HCT116 (cell line): ENCODE results near the gene S100A10. TPM values are rescaled to one million over a fixed set of nuclear protein-coding genes. Genes with fewer than 3 reads are reported as not detected.

Experiments
- ATAC-seq: fragments of 200-7000 bp; cut with Tn5 transposase; 2 replicates; pipeline ENCODE4 v1.9.1; 2020; ENCODE audit warnings: mild to moderate bottlenecking, moderate library complexity
- BruUV-seq: library from RNA; stranded (reverse); fragments of 400-500 nt; replicated peaks from 2 replicates; lab custom pipeline; 2021; lab: Mats Ljungman, UMichigan
- CTCF ChIA-PET: fragments of 300-600 bp; sonication (Branson Sonifier 250); formaldehyde crosslinking; loops from one replicate; lab custom pipeline; 2021; ENCODE audit warnings: antibody characterized with exemption; lab: Charles Lee
- POLR2A ChIA-PET: fragments of 300-600, 350-600 bp; sonication (Branson Sonifier 250); formaldehyde crosslinking; loops from one replicate; lab custom pipeline; 2021; ENCODE audit warnings: antibody characterized with exemption; lab: Charles Lee
- RAD21 ChIA-PET, 2 experiments: fragments of 300-600 bp; sonication (Branson Sonifier 250); formaldehyde crosslinking; loops; one replicate each; lab custom pipeline; 2023; ENCODE audit warnings: low total read pairs in 2 of 2; ENCODE audit not compliant: uncharacterized antibody in 2 of 2, unreplicated experiment in 2 of 2, low non-redundant PET in 1 of 2; lab: Charles Lee
- DNase-seq: peaks from one replicate; pipeline ENCODE4 v3.0.0-alpha.2; 2010; ENCODE audit warnings: low read depth, low spot score
- H2AFZ ChIP-seq: fragments of 200-600 bp; shearing (Covaris generic), sonication (generic); 2 replicates; pipeline ENCODE4 v1.6.1; 2017; ENCODE audit warnings: low read depth, mixed run types, mixed read lengths, antibody characterized with exemption, low read length; ENCODE audit not compliant: poor library complexity, severe bottlenecking
- H3K27ac ChIP-seq: 2 replicates; pipeline ENCODE4 v1.5.1; 2012; ENCODE audit warnings: low read depth, low read length
- H3K27me3 ChIP-seq: fragments of 200-600 bp; sonication (generic); 2 replicates; pipeline ENCODE4 v1.6.1; 2016; ENCODE audit warnings: mixed run types, low read length, mixed read lengths; ENCODE audit not compliant: insufficient read depth
- H3K36me3 ChIP-seq, 2 experiments: fragments of 200-500 bp in 1 of 2; fragments of 200-600 bp in 1 of 2; sonication (Bioruptor generic) in 1 of 2; sonication (generic) in 1 of 2; 2 replicates each; pipeline versions ENCODE4 v1.5.1 to v1.6.1; 2014 to 2016; ENCODE audit warnings: low read length in 2 of 2, inconsistent platforms in 1 of 2, mixed read lengths in 1 of 2, mixed run types in 1 of 2; ENCODE audit not compliant: insufficient read depth in 2 of 2, control insufficient read depth in 1 of 2
- H3K4me1 ChIP-seq, 2 experiments: fragments of 200-600 bp in 1 of 2; sonication (generic) in 1 of 2; 2 replicates each; pipeline versions ENCODE4 v1.5.1 to v1.6.1; 2012 to 2017; ENCODE audit warnings: low read length in 2 of 2, inconsistent platforms in 1 of 2, mild to moderate bottlenecking in 1 of 2, mixed read lengths in 1 of 2, mixed run types in 1 of 2, moderate library complexity in 1 of 2; ENCODE audit not compliant: insufficient read depth in 2 of 2, control insufficient read depth in 1 of 2
- H3K4me2 ChIP-seq: fragments of 200-600 bp; sonication (generic); 2 replicates; pipeline ENCODE4 v1.6.1; 2017; ENCODE audit warnings: mixed run types, low read length, mixed read lengths
- H3K4me3 ChIP-seq, 2 experiments: fragments of 200-600 bp in 1 of 2; sonication (generic) in 1 of 2; replicated peaks in 1 of 2; 2 replicates each; pipeline ENCODE4 v1.5.1; 2011 to 2016; ENCODE audit warnings: low read length in 2 of 2, control low read depth in 1 of 2, low read depth in 1 of 2, mild to moderate bottlenecking in 1 of 2, mixed read lengths in 1 of 2, mixed run types in 1 of 2
- H3K79me2 ChIP-seq: fragments of 200-600 bp; sonication (generic); 2 replicates; pipeline ENCODE4 v1.6.1; 2017; ENCODE audit warnings: mild to moderate bottlenecking, mixed run types, low read length, moderate library complexity, mixed read lengths; ENCODE audit not compliant: insufficient read depth
- H3K9ac ChIP-seq: fragments of 200-600 bp; sonication (generic); 2 replicates; pipeline ENCODE4 v1.6.1; 2016; ENCODE audit warnings: low read length, mixed read lengths
- H3K9me2 ChIP-seq: fragments of 200-600 bp; sonication (generic), shearing (Covaris generic); 2 replicates; pipeline ENCODE4 v1.6.1; 2017; ENCODE audit warnings: mixed run types, mild to moderate bottlenecking, moderate library complexity; ENCODE audit not compliant: insufficient read depth
- H3K9me3 ChIP-seq, 2 experiments: fragments of 200-500 bp in 1 of 2; fragments of 200-600 bp in 1 of 2; sonication (Bioruptor generic) in 1 of 2; sonication (generic) in 1 of 2; 2 replicates each; pipeline ENCODE4 v1.6.1; 2014 to 2017; ENCODE audit warnings: low read length in 2 of 2, mixed read lengths in 2 of 2, inconsistent platforms in 1 of 2, low read depth in 1 of 2, mild to moderate bottlenecking in 1 of 2, mixed run types in 1 of 2, moderate library complexity in 1 of 2; ENCODE audit not compliant: control insufficient read depth in 1 of 2, insufficient read depth in 1 of 2
- H4K20me1 ChIP-seq: fragments of 200-600 bp; sonication (generic), shearing (Covaris generic); 2 replicates; pipeline ENCODE4 v1.6.1; 2017; ENCODE audit warnings: mixed run types, mild to moderate bottlenecking, moderate library complexity; ENCODE audit not compliant: insufficient read depth
- CEBPB ChIP-seq: IDR thresholded peaks from 2 replicates; pipeline ENCODE4 v1.6.1; 2012; ENCODE audit warnings: low read depth
- EGR1 ChIP-seq: IDR thresholded peaks from 2 replicates; pipeline ENCODE4 v1.6.1; 2012; ENCODE audit warnings: low read depth
- ELF1 ChIP-seq: IDR thresholded peaks from 2 replicates; pipeline ENCODE4 v1.6.1; 2012; ENCODE audit warnings: low read depth, borderline replicate concordance
- EZH2 ChIP-seq: fragments of 200-600 bp; sonication (generic); IDR thresholded peaks from 2 replicates; pipeline ENCODE4 v1.6.1; 2017; ENCODE audit warnings: antibody characterized with exemption, mixed run types
- EZH2phosphoT487 ChIP-seq: fragments of 200-600 bp; IDR thresholded peaks from 2 replicates; pipeline ENCODE4 v1.6.1; 2018; ENCODE audit warnings: antibody characterized with exemption, borderline replicate concordance
- FOSL1 ChIP-seq: IDR thresholded peaks from 2 replicates; pipeline ENCODE4 v1.6.1; 2012; ENCODE audit warnings: low read depth
- JUND ChIP-seq: IDR thresholded peaks from 2 replicates; pipeline ENCODE4 v1.6.1; 2012
- MAX ChIP-seq: IDR thresholded peaks from 2 replicates; pipeline ENCODE4 v1.6.1; 2012
- POLR2A ChIP-seq: IDR thresholded peaks from 2 replicates; pipeline ENCODE4 v1.7.0; 2011; ENCODE audit warnings: borderline replicate concordance; ENCODE audit not compliant: insufficient read depth, insufficient read length; ENCODE audit errors: extremely low read depth
- POLR2AphosphoS5 ChIP-seq: IDR thresholded peaks from 2 replicates; pipeline ENCODE4 v1.6.1; 2011; ENCODE audit warnings: mild to moderate bottlenecking, low read depth, low read length, moderate library complexity
- RAD21 ChIP-seq: IDR thresholded peaks from 2 replicates; pipeline ENCODE4 v1.6.1; 2012; ENCODE audit warnings: low read depth, mild to moderate bottlenecking
- REST ChIP-seq: IDR thresholded peaks from 2 replicates; pipeline ENCODE4 v1.6.1; 2012; ENCODE audit warnings: low read depth
- SP1 ChIP-seq: IDR thresholded peaks from 2 replicates; pipeline ENCODE4 v1.6.1; 2012; ENCODE audit warnings: low read depth
- SRF ChIP-seq: IDR thresholded peaks from 2 replicates; pipeline ENCODE4 v1.6.1; 2012; ENCODE audit warnings: low read depth
- TCF7L2 ChIP-seq: IDR thresholded peaks from 2 replicates; pipeline ENCODE4 v1.7.0; 2011; ENCODE audit warnings: borderline replicate concordance, inconsistent platforms; ENCODE audit not compliant: insufficient read depth, insufficient read length; ENCODE audit errors: extremely low read depth
- YY1 ChIP-seq: IDR thresholded peaks from 2 replicates; pipeline ENCODE4 v1.6.1; 2011; ENCODE audit warnings: low read length, low read depth, moderate library complexity, mild to moderate bottlenecking; ENCODE audit not compliant: insufficient replicate concordance; ENCODE audit errors: extremely low read depth
- ZBTB33 ChIP-seq: IDR thresholded peaks from 2 replicates; pipeline ENCODE4 v1.6.1; 2011; ENCODE audit warnings: mild to moderate bottlenecking, low read length, moderate library complexity; ENCODE audit not compliant: insufficient replicate concordance; ENCODE audit errors: extremely low read depth
- ZFX ChIP-seq: fragments of 450-650 bp; IDR thresholded peaks from 2 replicates; pipeline ENCODE4 v1.6.1; 2017
- ZNF274 ChIP-seq: fragments of 200-500 bp; sonication (Bioruptor generic); IDR thresholded peaks from 2 replicates; pipeline ENCODE4 v1.6.1; 2014; ENCODE audit warnings: mild to moderate bottlenecking, low read depth, low read length, inconsistent platforms
- intact Hi-C: fragments of 100-400 bp; cut with micrococcal nuclease; formaldehyde crosslinking; loops from 2 replicates; pipeline ENCODE4 v1.10.0; 2022
- total RNA-seq: library from RNA; stranded (reverse); gene quantifications from one replicate; pipeline ENCODE4 v1.2.1, GENCODE V29; 2021; ENCODE audit not compliant: unreplicated experiment

Gene S100A10
- total RNA-seq, 1 experiment from 2014 or later: 340 TPM

GRCh38 chr1:152034654-152035538 lies 41.2 kb upstream of the S100A10 start:
- CTCF ChIA-PET: interaction anchor here (0.6 to 3.8 kb wide), 22 partner anchors 12 to 1414 kb away, joined by 3 to 26 read pairs (median 4); partner anchors contain the start of gene S100A10
- peak overlapping the region; percentile 79 for H3K27ac ChIP-seq
- no peaks in the 10 kb centered on the region for H4K20me1 ChIP-seq
- intact Hi-C loops: no loop called here
- peaks cover 21 to 24% of the 10 kb centered on the region in 2 experiments for H3K36me3 ChIP-seq
- peak; percentile 62 for ATAC-seq
- H3K4me2 ChIP-seq: peak overlapping the region; percentile 89
- H3K4me3 ChIP-seq: peak overlapping the region; percentile 64 to 70
- peak; percentile 79 for DNase-seq
- no peaks in the 10 kb centered on the region for H3K9me3 ChIP-seq
- peak overlapping the region; percentile 86 for H3K9ac ChIP-seq
- POLR2A ChIA-PET: interaction anchor here (0.7 to 1.8 kb wide), 7 partner anchors 9 to 717 kb away, joined by 3 to 20 read pairs (median 4); partner anchors contain the start of gene THEM4
- BruUV-seq: no TSS peak
- H3K9me2 ChIP-seq: no peaks in the 10 kb centered on the region
- H3K4me1 ChIP-seq: peaks cover 19 to 28% of the 10 kb centered on the region in 2 experiments
- H3K27me3 ChIP-seq: no peaks in the 10 kb centered on the region
- peaks cover 38% of the 10 kb centered on the region for H3K79me2 ChIP-seq
- RAD21 ChIA-PET: interaction anchor here (0.6 to 1.2 kb wide), 4 partner anchors 12 to 1888 kb away, joined by 3 to 4 read pairs (median 4); partner anchors contain the start of gene GATAD2B (in 1 of the 2)
- H2AFZ ChIP-seq: no peak overlapping the region
- TF ChIP-seq CEBPB: peak; percentile 77; the same call in 1 of the 2 replicates
- no peak for TF ChIP-seq EGR1
- no peak for TF ChIP-seq TCF7L2
- TF ChIP-seq POLR2A: no peak
- no peak for TF ChIP-seq SRF
- TF ChIP-seq YY1: peak; percentile 12
- no peak for TF ChIP-seq REST
- no peak; the same call in 1 of the 2 replicates for TF ChIP-seq ELF1
- no peak for TF ChIP-seq EZH2
- TF ChIP-seq FOSL1: 0 out of 2 replicates have a peak, but pooled peaks have one; percentile 13
- TF ChIP-seq ZNF274: no peak
- peak; percentile 53 for TF ChIP-seq RAD21
- TF ChIP-seq MAX: peak; percentile 47
- peak; percentile 32; the same call in 1 of the 2 replicates for TF ChIP-seq JUND
- no peak for TF ChIP-seq EZH2phosphoT487
- no peak for TF ChIP-seq ZFX
- TF ChIP-seq ZBTB33: no peak
- TF ChIP-seq POLR2AphosphoS5: peak; percentile 46
- TF ChIP-seq SP1: 0 out of 2 replicates have a peak, but pooled peaks have one; percentile 25
